OCI-LY3 (cell line): ENCODE measurements around the gene TUB.

Source experiments
- H2AFZ ChIP-seq: fragments of 200-600, 300-600 bp; shearing (Covaris generic); 2 replicates; pipeline ENCODE4 v1.6.0; 2014; ENCODE audit warnings: antibody characterized with exemption, low read depth, low read length
- H3K27ac ChIP-seq: fragments of 200-600, 300-600 bp; sonication (generic); 2 replicates; pipeline ENCODE4 v1.5.1; 2014; ENCODE audit warnings: mild to moderate bottlenecking, low read length, moderate library complexity, mixed read lengths
- H3K27me3 ChIP-seq: fragments of 200-600, 300-600 bp; sonication (generic); 2 replicates; pipeline ENCODE4 v1.6.1; 2014; ENCODE audit warnings: low read depth, low read length, mixed read lengths
- H3K36me3 ChIP-seq: fragments of 200-600, 300-600 bp; sonication (generic); replicated peaks from 2 replicates; pipeline ENCODE3; 2014; ENCODE audit warnings: low read depth, low read length, mixed read lengths
- H3K4me1 ChIP-seq: fragments of 300-600, 200-600 bp; sonication (generic); 2 replicates; pipeline ENCODE4 v1.6.1; 2014; ENCODE audit warnings: low read length, mixed read lengths
- H3K4me2 ChIP-seq: fragments of 200-600, 300-600 bp; sonication (generic); 2 replicates; pipeline ENCODE4 v1.6.1; 2014; ENCODE audit warnings: low read length, mixed read lengths
- H3K4me3 ChIP-seq: fragments of 300-600, 200-600 bp; sonication (generic); 2 replicates; pipeline ENCODE4 v1.5.1; 2014; ENCODE audit warnings: antibody characterized with exemption, mild to moderate bottlenecking, low read length, moderate library complexity
- H3K79me2 ChIP-seq: fragments of 300-600, 200-600 bp; shearing (Covaris generic); 2 replicates; pipeline ENCODE4 v1.6.1; 2014; ENCODE audit warnings: mild to moderate bottlenecking, low read length, mixed read lengths
- H3K9ac ChIP-seq: fragments of 300-600, 200-600 bp; shearing (Covaris generic); 2 replicates; pipeline ENCODE4 v1.6.0; 2014; ENCODE audit warnings: mild to moderate bottlenecking, low read length, moderate library complexity
- H3K9me3 ChIP-seq: fragments of 200-600, 300-600 bp; shearing (Covaris generic); 2 replicates; pipeline ENCODE4 v1.6.1; 2014; ENCODE audit warnings: low read length, mixed read lengths; ENCODE audit not compliant: insufficient read depth
- H4K20me1 ChIP-seq: fragments of 200-600, 300-600 bp; sonication (generic); 2 replicates; pipeline ENCODE4 v1.6.1; 2016; ENCODE audit warnings: low read length, mixed read lengths; ENCODE audit not compliant: insufficient read depth
- EZH2phosphoT487 ChIP-seq: fragments of 200-600 bp; shearing (Covaris generic); IDR thresholded peaks from 2 replicates; pipeline ENCODE4 v1.6.1; 2018; ENCODE audit warnings: antibody characterized with exemption, mixed run types, low read depth
- TF ChIP-seq, protein P1 (sequence below): fragments of 200-600, 300-600 bp; sonication (generic); IDR thresholded peaks from 2 replicates; pipeline ENCODE4 v1.5.1; 2014; ENCODE audit warnings: antibody characterized with exemption, low read length, low read depth

TUB gene

GRCh38 chr11:8043756-8044155 is 37.3 kb upstream of the TUB start:
- Histone ChIP-seq H4K20me1 (no peaks in the 10 kb centered on the region), H2AFZ (no peak overlapping the region), H3K4me1 (no peaks in the 10 kb centered on the region), H3K27me3 (peaks cover 12% of the 10 kb centered on the region; the same call in 1 of the 2 replicates), H3K27ac (no peak overlapping the region), H3K36me3 (no peaks in the 10 kb centered on the region), H3K79me2 (no peaks in the 10 kb centered on the region), H3K4me2 (no peak overlapping the region), H3K9ac (no peak overlapping the region), H3K4me3 (no peak overlapping the region), H3K9me3 (no peaks in the 10 kb centered on the region)
- TF ChIP-seq, protein P1, sequence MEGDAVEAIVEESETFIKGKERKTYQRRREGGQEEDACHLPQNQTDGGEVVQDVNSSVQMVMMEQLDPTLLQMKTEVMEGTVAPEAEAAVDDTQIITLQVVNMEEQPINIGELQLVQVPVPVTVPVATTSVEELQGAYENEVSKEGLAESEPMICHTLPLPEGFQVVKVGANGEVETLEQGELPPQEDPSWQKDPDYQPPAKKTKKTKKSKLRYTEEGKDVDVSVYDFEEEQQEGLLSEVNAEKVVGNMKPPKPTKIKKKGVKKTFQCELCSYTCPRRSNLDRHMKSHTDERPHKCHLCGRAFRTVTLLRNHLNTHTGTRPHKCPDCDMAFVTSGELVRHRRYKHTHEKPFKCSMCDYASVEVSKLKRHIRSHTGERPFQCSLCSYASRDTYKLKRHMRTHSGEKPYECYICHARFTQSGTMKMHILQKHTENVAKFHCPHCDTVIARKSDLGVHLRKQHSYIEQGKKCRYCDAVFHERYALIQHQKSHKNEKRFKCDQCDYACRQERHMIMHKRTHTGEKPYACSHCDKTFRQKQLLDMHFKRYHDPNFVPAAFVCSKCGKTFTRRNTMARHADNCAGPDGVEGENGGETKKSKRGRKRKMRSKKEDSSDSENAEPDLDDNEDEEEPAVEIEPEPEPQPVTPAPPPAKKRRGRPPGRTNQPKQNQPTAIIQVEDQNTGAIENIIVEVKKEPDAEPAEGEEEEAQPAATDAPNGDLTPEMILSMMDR, result no peak
- no peak for TF ChIP-seq EZH2phosphoT487

GRCh38 chr11:8045839-8046238 is 35.2 kb upstream of the TUB start:
- Histone ChIP-seq H3K36me3 (no peaks in the 10 kb centered on the region), H3K4me2 (no peak overlapping the region), H3K4me3 (no peak overlapping the region), H3K27me3 (peaks cover 12% of the 10 kb centered on the region; the same call in 1 of the 2 replicates), H3K79me2 (no peaks in the 10 kb centered on the region), H3K27ac (no peak overlapping the region), H3K9me3 (no peaks in the 10 kb centered on the region), H3K9ac (no peak overlapping the region), H4K20me1 (no peaks in the 10 kb centered on the region), H3K4me1 (no peaks in the 10 kb centered on the region), H2AFZ (no peak overlapping the region)
- TF ChIP-seq, protein P1, result no peak
- TF ChIP-seq EZH2phosphoT487, result no peak

- Histone ChIP-seq H3K9me3 (no peaks in the 10 kb centered on the region), H2AFZ (no peak overlapping the region), H3K4me3 (no peak overlapping the region), H3K27ac (no peak overlapping the region), H4K20me1 (no peaks in the 10 kb centered on the region), H3K9ac (no peak overlapping the region), H3K79me2 (no peaks in the 10 kb centered on the region), H3K4me1 (no peaks in the 10 kb centered on the region), H3K27me3 (peaks cover 20% of the 10 kb centered on the region; the same call in 1 of the 2 replicates), H3K4me2 (no peak overlapping the region), H3K36me3 (no peaks in the 10 kb centered on the region)
- TF ChIP-seq EZH2phosphoT487, result no peak
- TF ChIP-seq, protein P1, result no peak
These were observed 33.6 kb upstream of the TUB start for GRCh38 chr11:8047382-8047781.

DNA sequence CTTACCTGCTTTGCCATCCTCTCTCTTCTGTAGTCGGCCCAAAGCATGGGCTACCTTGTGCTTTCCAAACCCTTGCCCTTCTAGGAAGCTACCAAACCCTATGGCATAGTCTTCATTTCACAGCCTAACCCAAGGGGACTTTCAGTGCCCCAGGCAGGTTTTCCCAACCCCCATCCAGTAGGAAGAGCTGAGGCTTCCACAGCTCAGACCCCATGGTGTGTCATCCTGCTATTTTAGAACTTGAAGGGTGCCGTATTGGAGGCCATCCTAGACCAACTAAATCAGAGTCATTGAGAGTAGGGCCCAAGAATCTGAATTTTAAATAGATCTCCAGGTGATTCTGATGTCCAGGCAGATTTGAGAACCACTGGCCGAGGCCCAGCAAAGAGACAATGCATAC is 31.9 kb upstream of the TUB start:
- TF ChIP-seq EZH2phosphoT487, result no peak
- TF ChIP-seq, protein P1, result no peak

More for the DNA sequence above, 31.9 kb upstream of the TUB start:
- H3K4me1 ChIP-seq, result no peaks in the 10 kb centered on the region
- no peak overlapping the region for H2AFZ ChIP-seq
- no peak overlapping the region for H3K27ac ChIP-seq
- no peaks in the 10 kb centered on the region for H3K9me3 ChIP-seq
- H3K4me3 ChIP-seq, result no peak overlapping the region
- peaks cover 13% of the 10 kb centered on the region; the same call in 1 of the 2 replicates for H3K27me3 ChIP-seq
- H4K20me1 ChIP-seq, result no peaks in the 10 kb centered on the region
- H3K9ac ChIP-seq, result no peak overlapping the region
- no peaks in the 10 kb centered on the region for H3K36me3 ChIP-seq
- H3K4me2 ChIP-seq, result no peak overlapping the region
- no peaks in the 10 kb centered on the region for H3K79me2 ChIP-seq
